GM18508 (cell line): Measurements from ENCODE around the gene SEMA7A.
"Not testable (repeated sequence)": the region's sequence is repeated elsewhere in the genome, so short reads cannot be mapped to it uniquely, and the experiment has no call there.

ENCODE experiments used
- ATAC-seq: cut with Tn5 transposase; IDR thresholded peaks from one replicate; pipeline ENCODE4 v1.9.1; 2021; ENCODE audit warnings: moderate number of reproducible peaks; ENCODE audit not compliant: insufficient read depth, unreplicated experiment

SEMA7A gene

DNA sequence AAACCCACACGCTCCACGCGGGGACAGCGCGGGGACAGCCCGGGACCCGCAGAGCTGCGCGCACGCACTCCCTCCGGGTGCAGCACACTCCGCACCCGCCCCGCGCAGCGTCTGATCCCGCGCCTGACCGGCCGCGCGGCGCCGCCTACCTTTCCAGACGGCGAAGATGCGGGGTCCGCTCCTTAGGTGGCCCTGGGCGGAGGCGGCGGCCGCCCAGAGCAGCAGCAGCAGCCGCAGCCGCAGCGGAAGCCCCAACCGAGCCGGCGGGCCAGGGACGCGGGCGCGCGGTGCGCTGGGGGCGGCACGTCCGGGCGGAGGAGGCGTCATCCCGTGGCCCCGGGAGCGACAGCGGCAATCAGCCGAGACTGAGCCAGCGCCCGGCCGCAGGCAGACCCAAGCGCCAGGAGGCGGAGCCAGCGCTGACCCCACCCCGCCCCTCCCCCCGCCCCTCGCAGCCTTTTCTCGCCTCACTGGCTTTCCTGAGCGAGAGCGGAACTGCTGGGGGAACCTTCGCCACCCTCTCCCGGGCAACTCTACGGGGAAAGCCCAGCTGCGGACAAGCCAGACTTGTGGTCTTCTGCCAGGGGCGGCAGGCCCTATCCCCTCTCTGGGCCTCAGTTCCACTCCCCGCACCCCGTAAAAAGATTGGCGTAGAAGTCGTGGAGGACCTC lies at the start of gene SEMA7A:
Gene SEMA7A (minus strand): TSS at position 367 of the 671 bp plus-strand sequence. CDS start 40 bp downstream, at position 327.
- ATAC-seq: no peak

GRCh38 chr15:74482661-74483060 lies 48.9 kb upstream of the SEMA7A start:
- ATAC-seq: no peak

DNA sequence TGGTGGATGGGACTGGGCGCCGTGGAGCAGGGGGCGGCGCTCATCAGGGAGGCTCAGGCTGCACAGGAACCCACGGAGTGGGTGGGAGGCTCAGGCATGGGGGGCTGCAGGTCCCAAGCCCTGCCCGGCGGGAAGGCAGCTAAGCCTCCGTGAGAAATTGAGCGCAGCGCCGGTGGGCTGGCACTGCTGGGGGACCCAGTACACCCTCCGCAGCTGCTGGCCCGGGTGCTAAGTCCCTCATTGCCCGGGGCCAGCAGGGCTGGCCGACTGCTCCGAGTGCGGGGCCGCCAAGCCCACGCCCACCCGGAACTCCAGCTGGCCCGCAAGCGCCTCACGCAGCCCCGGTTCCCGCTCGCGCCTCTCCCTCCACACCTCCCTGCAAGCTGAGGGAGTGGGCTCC lies 46.6 kb upstream of the SEMA7A start:
- not testable (repeated sequence) for ATAC-seq

DNA sequence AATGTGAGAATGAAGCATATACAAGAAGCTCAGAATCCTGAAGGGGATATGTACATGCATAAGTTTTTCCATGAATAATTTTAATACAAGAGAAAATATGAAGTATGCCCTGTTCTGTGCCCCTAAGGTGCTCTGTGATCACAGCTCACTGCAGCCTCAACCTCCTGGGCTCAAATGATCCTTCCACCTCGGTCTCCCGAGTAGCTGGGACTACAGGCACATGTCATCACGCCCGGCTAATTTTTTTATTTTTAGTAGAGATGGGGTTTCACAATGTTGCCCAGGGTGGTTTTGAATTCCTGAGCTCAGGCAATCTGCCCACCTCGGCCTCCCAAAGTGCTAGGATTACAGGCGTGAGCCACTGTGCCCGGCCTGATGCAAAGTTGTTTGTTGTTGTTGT lies 37.9 kb upstream of the SEMA7A start:
- ATAC-seq: not testable (repeated sequence)

DNA sequence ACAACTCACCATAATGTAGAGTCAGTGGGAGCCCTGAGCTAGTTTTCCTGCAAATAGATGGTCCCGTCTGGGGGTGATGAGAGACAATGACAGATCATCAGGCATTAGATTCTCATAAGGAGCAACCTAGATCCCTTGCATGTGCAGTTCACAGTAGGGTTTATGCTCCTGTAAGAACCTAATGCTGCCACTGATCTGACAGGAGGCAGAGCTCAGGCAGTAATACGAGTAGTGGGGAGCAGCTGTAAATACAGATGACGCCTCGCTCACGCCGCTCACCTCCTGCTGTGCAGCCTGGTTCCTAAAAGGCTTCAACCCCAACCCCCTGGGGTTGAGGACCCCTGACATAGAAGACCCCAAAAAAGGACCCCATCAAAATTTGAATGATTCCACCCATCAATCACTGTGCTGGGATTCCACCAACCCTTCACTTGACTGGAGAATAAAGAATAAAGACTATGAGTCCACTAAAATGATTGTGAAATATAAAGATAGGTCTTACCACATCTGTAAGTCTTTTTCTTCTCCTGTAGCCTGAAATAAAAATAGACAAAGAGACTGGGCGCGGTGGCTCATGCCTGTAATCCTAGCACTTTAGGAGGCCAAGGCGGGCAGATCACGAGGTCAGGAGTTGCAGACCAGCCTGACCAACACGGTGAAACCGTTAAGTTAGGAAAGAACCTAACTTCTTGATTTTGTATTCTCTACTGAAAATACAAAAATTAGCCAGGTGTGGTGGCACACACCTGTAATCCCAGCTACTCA lies 37.1 kb upstream of the SEMA7A start:
- no peak for ATAC-seq

GRCh38 chr15:74468341-74469032 lies 34.7 kb upstream of the SEMA7A start:
- no peak for ATAC-seq

GRCh38 chr15:74466570-74466969 lies 32.8 kb upstream of the SEMA7A start:
- ATAC-seq: no peak

DNA sequence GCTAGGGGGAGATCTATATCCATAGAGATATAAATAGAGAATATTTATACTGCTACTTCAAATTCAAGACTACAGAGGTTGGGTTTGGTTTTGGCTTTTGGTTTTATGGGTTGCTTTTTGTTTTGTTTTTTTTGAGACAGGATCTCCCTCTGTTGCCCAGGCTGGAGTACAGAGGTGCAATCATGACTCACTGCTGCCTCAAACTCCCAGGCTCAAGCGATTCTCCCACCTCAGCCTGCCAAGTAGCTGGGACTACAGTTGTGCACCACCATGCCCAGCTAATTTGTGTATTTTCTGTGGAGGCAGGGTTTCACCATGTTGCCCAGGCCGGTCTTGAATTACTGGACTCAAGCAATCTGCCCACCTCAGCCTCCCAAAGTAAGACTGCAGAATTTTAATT lies 31.1 kb upstream of the SEMA7A start:
- ATAC-seq: no peak

- ATAC-seq: no peak
Observed at GRCh38 chr15:74464216-74464615, 30.5 kb upstream of the SEMA7A start.

GRCh38 chr15:74463634-74464033 lies 29.9 kb upstream of the SEMA7A start:
- no peak for ATAC-seq

- ATAC-seq: no peak
Observed at GRCh38 chr15:74461847-74462511, 28.2 kb upstream of the SEMA7A start.

DNA sequence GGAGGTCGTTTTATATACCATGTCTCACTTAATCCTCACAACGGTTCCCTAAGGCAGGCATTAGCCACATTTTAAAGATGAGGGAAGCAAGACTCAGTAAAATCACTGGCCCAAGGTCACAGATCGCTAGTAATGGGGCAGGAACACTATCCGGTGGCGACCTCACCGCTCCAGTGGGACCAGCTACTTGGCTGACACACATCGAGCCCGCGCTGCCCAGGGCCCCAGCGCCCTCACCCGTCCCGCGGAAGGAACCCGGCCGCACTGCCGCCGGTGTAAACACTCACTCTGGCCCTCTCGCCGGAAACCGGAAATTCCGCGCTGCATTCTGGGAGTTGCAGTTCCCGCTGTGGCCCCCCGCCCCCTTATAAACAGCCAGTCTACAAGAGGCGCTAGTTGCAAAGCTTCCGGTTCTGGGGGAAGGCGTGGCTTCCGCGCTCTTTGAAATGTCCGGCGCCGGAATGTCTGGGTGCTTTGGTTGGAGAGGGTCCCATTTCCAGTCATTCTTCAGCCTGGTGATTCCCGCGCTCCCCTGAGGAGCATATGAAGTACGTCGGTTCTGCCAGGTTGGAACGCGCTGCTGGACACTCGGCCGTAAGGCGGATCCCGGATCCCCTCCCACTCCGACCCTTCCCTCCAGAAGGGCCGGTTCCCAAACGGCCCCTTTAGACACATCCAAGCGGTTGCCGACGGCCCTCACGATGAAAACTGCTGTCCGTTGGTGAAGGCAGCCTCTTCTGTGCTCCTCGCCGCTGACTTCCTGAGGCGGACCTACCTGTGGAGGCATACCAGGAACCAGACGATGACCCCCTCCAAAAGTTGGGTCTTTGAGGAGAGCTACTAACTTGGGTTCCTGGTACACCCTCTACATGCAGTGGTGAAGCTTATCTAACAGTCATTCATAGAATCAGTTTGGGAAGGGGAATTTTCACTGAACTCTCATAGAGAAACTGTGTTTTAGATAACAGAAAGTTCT lies 27.4 kb upstream of the SEMA7A start, which contains the start of gene UBL7:
Gene UBL7 (minus strand): TSS at position 290 of the 976 bp plus-strand sequence. CDS start 2,293 bp downstream, outside the sequence.
- peak; percentile 59 for ATAC-seq

- ATAC-seq: no peak
Observed at GRCh38 chr15:74460298-74460697, 26.5 kb upstream of the SEMA7A start.

- not testable (repeated sequence) for ATAC-seq
Observed at GRCh38 chr15:74459798-74460197, 26.0 kb upstream of the SEMA7A start.

DNA sequence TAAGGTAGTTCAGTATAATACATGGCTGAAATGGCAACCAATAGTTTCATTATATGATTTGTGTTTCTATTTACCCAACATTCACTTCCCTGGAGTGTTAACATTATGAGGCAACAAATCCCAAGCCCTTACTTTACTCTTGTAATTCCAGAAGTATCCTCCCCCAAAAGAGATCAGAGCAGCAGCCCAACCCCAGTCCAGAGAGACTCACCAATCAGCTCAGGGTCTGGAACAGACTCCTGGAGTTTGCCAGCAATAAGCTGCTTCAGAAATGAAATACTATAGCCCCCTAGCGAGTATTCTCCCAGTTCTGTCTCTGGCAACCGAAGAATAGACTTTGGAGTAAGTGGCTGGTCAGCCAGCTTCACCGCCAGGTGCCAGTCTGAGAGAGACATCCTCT lies 24.7 kb upstream of the SEMA7A start:
- no peak for ATAC-seq

GRCh38 chr15:74457036-74457435 lies 23.3 kb upstream of the SEMA7A start:
- ATAC-seq: not testable (repeated sequence)

- no peak for ATAC-seq
Observed at GRCh38 chr15:74454764-74455500, 21.2 kb upstream of the SEMA7A start.

DNA sequence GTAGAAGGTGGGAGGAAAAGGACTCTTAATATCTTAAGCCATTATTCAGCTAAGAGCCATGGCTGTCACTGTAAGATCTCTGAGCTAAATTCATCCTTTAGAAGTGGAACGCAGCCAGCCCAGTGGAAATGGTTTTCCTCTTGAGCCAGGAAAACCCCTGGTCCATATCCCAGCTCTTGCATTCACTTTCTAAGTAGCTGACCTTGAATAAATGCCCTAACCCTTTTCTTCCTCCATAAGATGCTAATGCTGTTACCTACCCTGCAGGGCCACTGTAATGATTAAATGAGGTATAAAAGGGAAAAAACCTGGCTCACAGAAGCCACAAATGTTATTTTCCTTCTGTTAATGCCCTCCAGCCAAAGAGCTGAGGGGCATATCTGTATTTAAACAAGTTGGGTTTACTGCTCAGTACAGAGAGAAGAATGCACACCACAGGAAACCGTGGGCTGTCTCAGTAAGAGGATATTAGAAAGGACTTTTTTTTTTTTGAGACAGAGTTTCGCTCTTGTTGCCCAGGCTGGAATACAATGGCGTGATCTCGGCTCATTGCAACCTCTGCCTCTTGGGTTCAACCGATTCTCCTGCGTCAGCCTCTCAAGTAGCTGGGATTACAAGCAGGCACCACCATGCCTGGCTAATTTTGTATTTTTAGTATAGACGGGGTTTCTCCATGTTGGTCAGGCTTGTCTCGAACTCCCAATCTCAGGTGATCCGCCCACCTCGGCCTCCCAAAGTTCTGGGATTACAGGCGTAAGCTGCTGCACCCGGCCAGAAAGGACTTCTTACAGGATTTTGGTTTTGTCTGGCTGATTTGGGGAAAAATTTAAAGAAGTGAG lies 20.4 kb upstream of the SEMA7A start:
- no peak for ATAC-seq
